ENCODE measurements around the gene DNAJC8.
A peak's percentile ranks its signal among the peaks of the same experiment; 100 is the strongest.

DNAJC8 gene, protein sequence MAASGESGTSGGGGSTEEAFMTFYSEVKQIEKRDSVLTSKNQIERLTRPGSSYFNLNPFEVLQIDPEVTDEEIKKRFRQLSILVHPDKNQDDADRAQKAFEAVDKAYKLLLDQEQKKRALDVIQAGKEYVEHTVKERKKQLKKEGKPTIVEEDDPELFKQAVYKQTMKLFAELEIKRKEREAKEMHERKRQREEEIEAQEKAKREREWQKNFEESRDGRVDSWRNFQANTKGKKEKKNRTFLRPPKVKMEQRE

DNA sequence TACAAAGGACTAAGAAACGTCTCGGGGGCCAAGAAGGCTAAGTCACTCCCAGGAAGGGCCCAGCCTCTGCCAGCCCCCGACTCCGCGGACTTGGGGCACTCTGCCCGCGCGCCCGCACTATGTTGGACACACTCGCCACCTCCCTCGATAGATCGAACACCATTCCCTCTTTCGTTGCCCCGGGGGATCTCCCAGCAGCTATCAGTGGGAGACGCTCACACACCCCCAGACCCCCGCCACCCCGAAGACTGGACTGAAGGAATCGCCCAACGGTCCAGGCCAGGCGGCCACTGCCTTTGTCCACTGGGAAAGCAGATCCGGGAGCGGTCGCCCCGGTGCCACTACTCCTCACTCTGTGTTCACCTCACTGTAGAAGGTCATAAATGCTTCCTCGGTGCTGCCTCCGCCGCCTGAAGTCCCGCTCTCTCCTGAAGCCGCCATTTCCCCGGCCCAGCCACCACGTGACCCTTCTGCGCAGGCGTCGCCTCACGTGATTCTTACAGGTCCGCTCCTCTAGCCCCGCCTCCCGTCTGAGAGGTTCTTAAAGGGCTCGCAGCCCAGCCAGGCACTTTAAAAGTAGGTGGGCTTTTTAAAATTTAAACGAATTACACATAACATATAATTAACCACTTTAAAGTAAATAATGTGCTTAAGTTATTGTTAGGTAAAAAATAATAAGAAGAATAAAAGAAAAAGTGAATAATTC is at the start of gene DNAJC8:
Gene DNAJC8, minus strand, starts transcription at position 472 of the 706 bp plus-strand sequence. Its CDS starts 31 bp downstream, at position 441.
- peak; percentile 92 to 96 (median 95) for DNase-seq (ENCODE audit: low read depth in 3 of 3)

DNA sequence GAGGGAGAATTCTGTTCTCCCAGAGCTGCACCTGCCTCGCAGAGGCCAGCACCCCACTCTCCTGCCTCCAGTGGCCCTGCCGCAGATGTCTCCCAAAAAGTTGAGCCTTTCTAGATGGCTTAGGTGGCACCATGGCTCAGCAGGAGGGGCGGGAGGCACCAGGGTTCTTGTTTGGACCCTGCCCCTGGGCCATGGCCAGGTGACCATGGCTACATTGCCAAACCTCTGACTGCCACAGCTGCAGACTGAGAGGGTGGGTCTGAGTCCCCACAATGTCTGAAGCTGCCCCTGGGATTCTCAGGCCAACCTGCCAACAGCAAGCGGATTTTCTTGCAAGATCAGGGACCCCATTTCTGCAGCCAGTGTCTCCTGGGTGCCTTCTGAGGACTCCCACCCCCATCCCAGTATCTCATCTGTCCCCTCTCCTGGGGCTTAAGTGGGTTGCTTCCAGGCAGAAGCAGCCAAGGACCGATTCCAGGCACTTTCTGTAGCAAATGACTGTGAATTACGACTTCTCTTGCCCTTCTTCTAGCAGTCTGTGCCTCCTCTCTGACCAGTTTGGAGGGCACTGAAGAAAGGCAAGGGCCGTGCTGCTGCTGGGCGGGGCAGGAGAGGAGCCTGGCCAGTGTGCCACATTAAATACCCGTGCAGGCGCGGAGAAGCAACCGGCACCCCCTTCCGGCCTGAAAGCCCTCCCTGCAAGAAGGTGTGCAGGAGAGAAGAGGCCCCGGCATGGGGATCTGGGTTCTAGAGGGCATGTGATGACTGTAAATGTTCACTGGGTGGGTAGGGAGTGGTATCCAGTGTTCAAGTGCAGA is 49.0 kb upstream of the DNAJC8 start:
- DNase-seq (ENCODE audit: low read depth in 3 of 3), result no peak

DNA sequence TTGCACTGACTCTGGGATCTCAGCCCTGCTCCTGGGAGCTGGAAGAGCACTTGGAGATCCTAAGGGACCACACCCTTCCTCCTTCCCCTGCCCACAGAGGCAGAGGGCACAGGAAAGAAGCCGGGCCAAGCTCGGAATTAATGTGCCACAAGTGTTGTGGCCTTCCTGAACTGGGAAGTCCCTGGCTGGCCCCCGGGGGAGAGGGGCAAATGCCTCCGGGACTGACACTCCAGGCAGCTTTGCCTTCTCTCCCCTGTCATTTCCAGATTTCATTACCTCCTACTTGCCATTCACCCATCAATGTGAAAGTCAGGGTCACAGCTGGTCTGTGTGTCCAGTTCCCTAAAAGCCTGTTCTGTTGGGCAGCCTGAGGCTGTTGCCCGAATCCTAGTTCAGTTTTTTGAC is 48.1 kb upstream of the DNAJC8 start:
- no peak for DNase-seq (ENCODE audit: low read depth in 3 of 3)

DNA sequence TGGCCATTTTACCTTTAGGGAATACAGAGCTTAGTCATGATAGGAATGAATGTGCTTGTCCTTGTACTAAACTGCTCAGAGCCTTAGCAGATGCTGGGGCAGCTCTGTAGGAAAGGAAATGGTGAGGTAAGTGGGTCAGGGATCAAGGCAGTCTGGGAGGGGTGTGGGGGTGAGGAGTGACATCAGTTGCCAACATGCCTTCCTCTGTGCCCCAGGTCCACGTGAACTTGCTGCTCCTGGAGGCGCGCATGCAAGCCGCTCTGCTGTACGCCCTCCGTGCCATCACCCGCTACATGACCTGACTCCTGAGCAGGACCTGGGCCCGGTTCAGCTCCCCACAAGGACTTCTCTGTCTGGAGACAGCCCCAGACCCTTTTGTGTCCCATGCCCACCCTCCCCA is 47.7 kb upstream of the DNAJC8 start:
- no peak for DNase-seq (ENCODE audit: low read depth in 3 of 3)

DNA sequence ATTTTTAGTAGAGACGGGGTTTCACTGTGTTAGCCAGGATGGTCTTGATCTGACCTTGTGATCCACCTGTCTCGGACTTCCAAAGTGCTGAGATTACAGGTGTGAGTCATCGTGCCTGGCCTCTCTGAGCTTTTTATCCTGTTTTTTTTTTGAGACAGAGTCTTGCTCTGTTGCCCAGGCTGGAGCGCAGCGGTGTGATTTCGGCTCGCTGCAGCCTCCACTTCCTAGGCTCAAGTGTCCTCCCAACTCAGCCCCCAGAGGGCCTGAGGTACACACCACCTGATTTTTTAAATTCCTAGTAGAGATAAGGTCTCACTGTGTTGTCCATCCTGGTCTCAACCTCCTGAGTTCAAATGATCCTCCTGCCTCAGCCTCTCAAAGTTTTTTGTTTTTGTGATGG is 46.9 kb upstream of the DNAJC8 start:
- DNase-seq (ENCODE audit: low read depth in 3 of 3), result no peak

DNA sequence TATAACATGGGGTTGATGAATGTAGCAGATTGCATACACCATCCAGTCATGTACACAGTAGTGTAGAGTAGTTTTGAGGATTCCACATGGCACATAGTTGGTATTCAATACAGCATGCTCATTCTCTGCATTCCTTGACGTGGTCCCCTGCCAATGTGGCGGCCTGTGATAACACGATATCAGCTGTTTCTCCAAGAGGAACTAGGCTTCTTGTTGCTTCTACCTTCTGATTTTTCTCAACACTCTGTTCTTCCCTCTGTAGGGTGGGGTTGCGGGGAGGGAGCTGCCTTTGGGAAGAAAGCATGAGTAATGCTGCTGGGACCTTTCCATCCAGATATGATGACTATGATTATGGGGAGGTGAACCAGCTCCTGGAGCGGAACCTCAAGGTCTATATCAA is 45.9 kb upstream of the DNAJC8 start:
- no peak for DNase-seq (ENCODE audit: low read depth in 3 of 3)

DNA sequence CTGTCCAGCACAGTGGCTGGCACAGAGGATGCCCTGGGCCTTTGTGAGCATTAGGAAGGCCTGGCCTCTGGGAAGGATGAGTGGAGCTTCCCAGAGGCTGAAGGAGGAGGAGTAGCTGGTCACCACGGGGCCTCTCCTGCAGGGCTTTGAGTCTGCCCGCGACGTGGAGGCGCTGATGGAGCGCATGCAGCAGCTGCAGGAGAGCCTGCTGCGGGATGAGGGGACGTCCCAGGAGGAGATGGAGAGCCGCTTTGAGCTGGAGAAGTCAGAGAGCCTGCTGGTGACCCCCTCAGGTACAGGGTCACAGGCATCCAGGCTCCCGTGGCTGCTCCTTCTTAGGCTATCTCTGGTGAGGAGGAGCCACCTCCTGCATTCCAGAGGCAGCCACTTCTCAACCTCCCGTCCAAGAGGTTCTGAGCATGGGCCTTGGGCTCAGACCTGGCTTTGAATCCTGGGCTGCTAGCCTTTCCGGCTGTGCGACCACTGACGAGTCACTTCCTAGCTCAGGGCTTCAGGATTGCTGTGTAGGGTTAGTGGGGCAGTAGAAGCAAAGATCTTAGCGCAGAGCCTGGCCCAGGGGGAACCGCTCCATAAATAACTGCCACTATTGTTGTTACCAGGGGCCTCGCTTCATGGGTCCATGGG is 40.5 kb upstream of the DNAJC8 start:
- no peak for DNase-seq (ENCODE audit: low read depth in 3 of 3)

DNA sequence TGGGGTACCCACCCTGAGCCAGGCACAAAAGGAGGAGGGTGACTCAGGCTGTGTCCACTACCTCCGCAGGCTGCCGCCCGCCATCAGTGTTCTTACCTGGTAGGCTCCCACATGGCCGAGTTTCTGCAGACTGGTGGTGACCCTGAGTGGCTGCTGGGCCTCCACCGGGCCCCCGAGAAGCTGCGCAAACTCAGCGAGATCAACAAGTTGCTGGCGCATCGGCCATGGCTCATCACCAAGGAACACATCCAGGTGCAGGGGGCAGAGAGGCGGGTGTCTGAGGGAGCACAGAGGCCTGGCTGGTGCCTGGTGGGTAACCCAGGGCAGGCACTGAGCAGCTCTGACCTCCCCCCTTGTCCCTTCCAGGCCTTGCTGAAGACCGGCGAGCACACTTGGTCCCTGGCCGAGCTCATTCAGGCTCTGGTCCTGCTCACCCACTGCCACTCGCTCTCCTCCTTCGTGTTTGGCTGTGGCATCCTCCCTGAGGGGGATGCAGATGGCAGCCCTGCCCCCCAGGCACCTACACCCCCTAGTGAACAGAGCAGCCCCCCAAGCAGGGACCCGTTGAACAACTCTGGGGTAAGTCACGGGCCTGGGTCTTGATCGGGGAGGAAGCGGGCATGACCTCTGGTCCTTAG is 39.5 kb upstream of the DNAJC8 start:
- no peak for DNase-seq (ENCODE audit: low read depth in 3 of 3)

DNA sequence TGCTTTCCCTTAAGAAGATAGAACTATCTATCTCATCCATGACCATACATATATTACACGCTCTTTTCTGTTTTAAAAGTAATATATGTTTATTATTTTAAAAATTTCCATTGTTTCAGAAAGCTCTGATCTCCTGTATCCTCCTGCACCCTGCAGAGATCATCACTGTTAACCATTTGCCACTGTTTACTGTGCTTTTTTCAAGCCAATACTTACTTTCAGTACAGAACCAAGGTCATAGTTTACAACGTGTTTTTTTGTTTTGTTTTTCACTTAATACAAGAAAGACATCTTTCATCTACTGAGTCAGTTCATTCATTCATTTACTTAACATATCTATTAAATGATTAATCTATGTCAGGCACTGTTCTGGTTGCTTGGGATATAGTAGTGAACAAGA is 36.7 kb upstream of the DNAJC8 start:
- DNase-seq (ENCODE audit: low read depth in 3 of 3), result no peak

DNA sequence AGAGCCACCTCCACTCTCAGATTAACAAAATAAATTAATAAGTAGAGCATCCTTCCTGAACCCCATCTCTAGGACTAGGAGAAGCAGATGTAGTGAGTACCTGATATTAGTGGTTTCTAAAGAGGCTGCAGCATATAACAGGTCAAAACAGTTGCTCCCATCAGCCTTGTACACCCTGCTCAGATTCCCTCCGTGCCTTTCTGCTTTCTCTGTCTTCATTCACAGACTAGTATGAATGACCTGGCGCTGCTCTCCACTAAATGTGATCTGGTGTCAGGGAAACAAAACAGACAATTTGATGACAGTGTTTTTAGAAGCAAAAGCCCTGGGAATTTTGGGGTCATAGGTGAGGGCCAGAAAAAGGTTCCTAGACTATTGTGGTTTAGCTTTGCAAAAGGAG is 34.8 kb upstream of the DNAJC8 start:
- no peak for DNase-seq (ENCODE audit: low read depth in 3 of 3)

DNA sequence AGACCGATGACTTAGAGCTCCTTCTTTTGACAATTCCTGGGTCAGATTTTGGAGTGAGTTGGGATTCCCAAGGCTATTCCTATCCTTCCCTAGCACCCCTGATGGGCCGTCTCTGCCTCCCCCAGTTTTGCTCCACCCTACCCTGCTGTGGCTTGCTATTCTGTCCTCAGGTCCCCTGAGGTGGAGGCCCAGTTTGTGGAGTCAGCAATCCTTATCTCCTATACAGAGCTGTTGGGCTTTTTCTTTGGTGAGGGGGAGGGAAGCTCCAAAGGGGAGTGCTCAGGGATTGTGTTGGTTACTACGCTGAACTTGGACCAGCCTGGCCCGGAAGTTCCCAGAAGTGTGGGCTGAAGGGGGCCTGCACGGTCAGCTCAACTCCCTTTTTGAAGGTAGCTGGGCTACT is 34.1 kb upstream of the DNAJC8 start:
- no peak for DNase-seq (ENCODE audit: low read depth in 3 of 3)

DNA sequence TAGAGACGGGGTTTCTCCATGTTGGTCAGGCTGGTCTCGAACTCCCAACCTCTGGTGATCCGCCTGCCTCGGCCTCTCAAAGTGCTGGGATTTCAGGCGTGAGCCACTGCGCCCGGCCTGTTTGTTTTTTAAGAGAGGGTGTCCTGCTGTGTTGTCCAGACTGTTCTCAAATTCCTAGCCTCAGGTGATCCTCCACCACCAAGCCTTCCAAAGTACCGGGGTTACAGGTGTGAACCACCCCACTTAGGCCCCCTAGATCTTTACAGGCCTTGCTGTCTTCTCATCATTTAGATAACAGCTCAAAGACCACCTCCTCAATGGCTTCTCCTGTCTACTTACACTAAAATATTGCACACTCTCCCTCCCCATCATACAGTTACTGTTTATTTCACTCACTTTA is 32.7 kb upstream of the DNAJC8 start:
- DNase-seq (ENCODE audit: low read depth in 3 of 3), result no peak

DNA sequence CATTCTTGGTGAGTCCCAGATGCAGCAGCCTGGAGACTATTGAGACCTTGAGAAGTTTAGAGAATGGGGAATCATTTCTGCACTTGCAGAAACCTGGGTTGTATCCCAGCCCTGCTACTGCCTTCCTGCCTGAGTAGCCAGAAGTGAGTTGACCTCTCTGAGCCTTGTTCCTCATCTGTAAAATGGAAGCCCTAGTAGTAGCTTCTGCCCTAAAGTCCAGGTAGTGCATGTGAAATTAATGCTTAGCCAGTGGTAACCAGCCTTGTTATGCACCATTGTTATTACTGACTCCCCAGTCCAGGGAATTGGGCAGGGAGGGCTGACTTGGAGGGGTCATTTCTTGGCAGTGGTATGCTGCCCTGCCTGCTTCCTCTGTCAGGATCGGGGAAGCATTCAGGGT is 32.1 kb upstream of the DNAJC8 start:
- no peak for DNase-seq (ENCODE audit: low read depth in 3 of 3)

DNA sequence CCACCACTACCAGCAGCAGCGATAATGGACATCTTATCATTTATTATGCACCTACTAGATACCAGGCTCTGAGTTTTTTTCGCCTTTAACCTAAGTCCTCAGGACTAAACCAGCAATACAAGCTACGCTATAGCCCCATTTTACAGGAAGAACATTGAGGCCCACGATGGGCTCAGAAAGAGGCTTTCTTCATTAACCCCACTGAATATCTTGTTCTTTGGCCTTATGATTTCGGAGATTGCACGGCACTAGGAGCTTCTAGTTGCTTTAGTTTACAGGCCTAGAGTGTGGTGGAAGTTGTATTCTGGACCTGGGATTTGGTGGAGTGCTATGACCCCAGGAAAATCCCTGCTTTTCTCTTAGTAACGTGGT is 28.0 kb upstream of the DNAJC8 start:
- DNase-seq (ENCODE audit: low read depth in 3 of 3), result no peak

DNA sequence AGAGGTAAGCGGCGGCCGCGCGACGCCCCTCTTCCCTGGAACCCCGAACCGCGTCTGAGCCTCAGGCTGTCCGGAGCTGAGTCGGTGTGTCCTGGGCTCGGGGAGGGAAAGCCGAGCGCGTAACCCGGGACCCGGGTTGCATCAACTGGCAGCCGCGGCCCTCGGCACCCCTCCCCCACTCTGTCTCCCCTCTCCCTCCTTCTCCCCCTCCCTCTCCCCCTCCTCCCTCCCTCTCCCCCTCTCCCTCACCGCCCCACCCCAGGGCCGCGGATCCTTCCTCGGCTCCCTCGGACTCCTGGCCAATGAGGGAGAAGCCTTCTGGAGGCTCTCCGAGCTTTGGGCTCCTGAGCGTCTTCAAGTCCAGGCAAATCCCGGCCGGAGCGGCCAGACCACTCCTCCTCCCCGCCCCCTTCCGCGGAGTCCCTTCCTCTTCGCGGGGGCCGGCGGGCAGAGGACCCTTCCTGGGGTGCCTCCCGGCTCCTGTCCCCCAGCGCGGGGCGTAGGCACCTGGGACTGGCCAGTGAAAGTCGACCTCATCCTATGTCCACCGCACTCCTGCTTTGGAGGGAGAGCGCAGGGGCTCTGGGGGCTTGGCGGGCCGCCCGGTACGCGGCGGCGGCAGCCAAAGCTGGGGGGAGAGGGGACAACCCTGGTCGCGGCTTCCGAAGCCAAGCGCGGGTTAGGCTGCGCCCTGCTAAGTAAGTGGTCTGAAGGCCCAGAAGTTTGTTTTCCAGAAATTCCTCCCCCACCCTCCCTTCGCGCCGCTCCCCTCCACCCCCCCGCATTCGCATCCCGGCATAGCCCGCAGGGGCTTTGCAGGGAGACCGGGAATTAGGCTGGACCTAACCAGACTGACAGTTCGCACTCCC is 27.3 kb upstream of the DNAJC8 start:
- DNase-seq (ENCODE audit: low read depth in 3 of 3), result peak in 1 of 3 experiments; percentile 32

DNA sequence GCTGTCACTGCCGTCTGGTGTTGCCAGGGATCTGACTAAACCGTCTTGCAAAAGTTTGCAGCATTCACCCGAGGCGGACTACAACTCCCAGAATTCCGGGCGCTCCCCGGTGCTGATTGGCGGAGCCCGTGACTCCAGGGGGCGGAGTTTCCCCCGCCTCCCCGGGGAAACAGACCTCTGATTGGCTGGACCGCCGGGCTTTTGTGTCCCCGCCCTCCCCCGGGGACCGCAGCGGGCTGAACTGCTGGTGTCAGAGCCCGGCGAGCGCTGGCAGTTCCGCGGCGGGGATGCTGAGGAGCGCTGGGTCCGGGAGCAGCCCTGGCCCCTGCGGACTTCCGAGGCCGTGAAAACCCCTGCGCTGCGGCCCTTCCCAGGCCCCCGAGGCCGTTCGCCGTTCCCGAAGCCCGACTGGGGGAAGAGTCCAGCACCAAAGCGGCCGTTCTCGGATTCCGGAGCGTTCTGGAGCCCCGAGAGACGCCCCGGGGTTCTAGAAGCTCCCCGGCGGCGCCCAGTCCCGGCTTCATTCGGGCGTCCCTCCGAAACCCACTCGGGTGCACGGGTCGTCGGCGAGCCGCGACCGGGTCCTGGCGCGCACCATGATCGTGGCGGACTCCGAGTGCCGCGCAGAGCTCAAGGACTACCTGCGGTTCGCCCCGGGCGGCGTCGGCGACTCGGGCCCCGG is 26.6 kb upstream of the DNAJC8 start, which contains the start of gene SESN2:
Gene SESN2, plus strand, starts transcription at position 267 of the 682 bp plus-strand sequence. Its CDS starts 330 bp downstream, at position 597.
- peak; percentile 96 to 100 (median 99) for DNase-seq (ENCODE audit: low read depth in 3 of 3)

DNA sequence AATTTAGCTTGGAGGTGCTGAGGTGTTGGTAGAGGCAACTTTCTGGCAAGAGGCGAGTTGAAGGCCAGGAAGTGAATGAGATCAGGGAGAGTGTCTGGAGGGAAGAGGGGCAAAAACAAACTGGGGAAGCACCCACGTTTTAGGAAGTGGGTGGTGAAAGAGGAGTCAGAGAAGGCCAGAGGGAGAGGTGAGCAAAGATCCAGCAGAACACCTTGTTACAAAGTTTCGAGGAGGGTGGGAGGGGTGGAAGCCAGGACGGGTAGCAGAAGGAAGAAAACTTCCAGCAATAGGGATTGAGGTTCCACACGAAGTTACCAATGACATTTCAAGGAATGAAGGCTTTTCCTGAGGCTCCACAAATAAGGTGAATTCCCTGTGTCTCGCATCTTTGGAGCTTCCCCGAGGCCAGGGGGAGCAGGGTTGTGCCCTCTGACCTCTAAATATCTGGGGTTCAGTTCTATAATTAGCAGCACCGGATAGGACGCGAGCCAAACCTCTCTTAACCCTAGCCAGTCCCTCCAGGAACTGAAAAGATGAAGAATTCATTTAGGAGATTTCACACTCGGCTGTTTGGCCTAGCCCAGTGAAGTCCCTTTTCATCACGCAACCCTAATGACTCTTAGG is 25.9 kb upstream of the DNAJC8 start:
- no peak for DNase-seq (ENCODE audit: low read depth in 3 of 3)

DNA sequence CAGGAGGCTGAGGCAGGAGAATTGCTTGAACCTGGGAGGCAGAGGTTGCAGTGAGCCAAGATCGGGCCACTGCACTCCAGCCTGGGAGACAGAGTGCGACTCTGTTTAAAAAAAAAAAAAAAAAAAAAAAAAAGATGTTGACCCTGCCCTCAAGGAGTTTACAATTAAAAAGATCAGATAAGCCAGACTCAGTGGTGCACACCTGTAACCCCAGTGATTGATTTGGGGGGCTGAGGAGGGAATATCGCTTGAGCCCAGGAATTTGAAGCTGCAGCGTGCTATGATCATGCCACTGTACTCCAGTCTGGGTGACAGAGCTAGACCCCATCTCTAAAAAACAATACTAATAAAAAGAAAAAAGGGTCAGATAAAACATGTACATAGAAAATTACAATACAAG is 24.9 kb upstream of the DNAJC8 start:
- no peak for DNase-seq (ENCODE audit: low read depth in 3 of 3)

DNA sequence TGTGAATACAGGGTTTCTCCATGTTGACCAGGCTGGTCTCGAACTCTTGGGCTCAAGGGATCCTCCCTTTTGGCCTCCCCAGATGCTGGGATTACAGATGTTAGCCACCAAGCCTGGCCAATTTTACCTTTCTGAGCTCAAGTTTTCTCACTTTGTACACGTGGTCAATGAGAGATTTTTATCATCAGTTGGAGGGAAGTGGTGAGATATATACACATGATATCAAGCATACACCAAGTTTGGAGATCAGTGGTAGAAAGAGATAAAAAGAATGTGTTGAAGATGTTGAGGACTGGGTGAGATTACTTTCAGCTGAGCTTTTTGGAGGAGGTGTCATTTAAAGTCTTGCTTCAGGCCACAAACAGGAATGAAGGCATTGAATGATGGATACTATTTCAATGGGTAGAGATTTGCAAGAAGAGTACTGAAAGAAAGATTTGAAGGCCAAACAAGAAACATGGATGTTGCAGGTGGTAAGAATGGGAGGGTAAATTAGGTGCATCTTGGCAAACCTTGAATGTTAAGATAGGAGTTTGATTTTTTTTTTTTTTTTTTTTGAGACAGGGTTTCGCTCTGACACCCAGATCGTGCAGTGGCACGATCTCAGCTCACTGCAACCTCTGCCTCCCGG is 23.5 kb upstream of the DNAJC8 start:
- DNase-seq (ENCODE audit: low read depth in 3 of 3), result no peak

Measured in stimulated activated CD4-positive, alpha-beta T cell treated with anti-CD3 and anti-CD28 coated beads, TNF-alpha, amount 100 ng/mL, for 24 hours (primary cell).